Prostate gland (tissue), 2 donors: ENCODE measurements around the gene ALDH7A1. TPM values are rescaled to one million over a fixed set of nuclear protein-coding genes. Genes with fewer than 3 reads are reported as not detected.

ENCODE experiments used
- DNase-seq: peaks from one replicate; pipeline ENCODE4 v3.0.0-alpha.2; 2019; ENCODE audit warnings: low spot score
- H3K27ac ChIP-seq, 2 donors: fragments of 200-600 bp; sonication (generic); 2 replicates each; pipeline ENCODE4 v1.5.1; 2017 to 2019
- H3K27me3 ChIP-seq: fragments of 200-600 bp; sonication (generic); replicated peaks from 2 replicates; pipeline ENCODE4 v1.5.1; 2019; ENCODE audit not compliant: insufficient read depth
- H3K36me3 ChIP-seq, 2 donors: fragments of 200-600 bp; sonication (generic); 1 replicate in 1 of 2; 2 replicates in 1 of 2; pipeline versions ENCODE4 v1.5.1 to v1.8.1; 2017 to 2019
- H3K4me1 ChIP-seq: fragments of 200-600 bp; sonication (generic); replicated peaks from 2 replicates; pipeline ENCODE4 v1.5.1; 2019
- H3K4me3 ChIP-seq, 2 donors: fragments of 200-600 bp; sonication (generic); 2 replicates each; pipeline ENCODE4 v1.5.1; 2017 to 2019
- H3K9me3 ChIP-seq: fragments of 200-600 bp; sonication (generic); 2 replicates; pipeline ENCODE4 v1.5.1; 2017
- POLR2A ChIP-seq: fragments of 450-650 bp; IDR thresholded peaks from one replicate; pipeline ENCODE4 v1.6.1; 2016; ENCODE audit warnings: antibody characterized with exemption, mild to moderate bottlenecking
- POLR2AphosphoS5 ChIP-seq: sonication (generic); formaldehyde crosslinking; IDR thresholded peaks from one replicate; pipeline ENCODE4 v1.6.1; 2017; ENCODE audit warnings: antibody characterized with exemption
- WGBS: methylation state at CpG from one replicate; pipeline ENCODE4 v1.1.5; 2018; 5-methylcytosine and 5-hydroxymethylcytosine counted together
- intact Hi-C: fragments of 100-400 bp; cut with DNase I; formaldehyde crosslinking; loops from one replicate; pipeline ENCODE4 v1.14.2; 2022
- total RNA-seq, 2 donors: library from RNA; depleted of rRNA; stranded (reverse); fragments of >200 nt; gene quantifications; one replicate each; pipeline ENCODE4 v1.1.0, GENCODE V29; 2016
- TF ChIP-seq, protein P1 (sequence below), 4 experiments: fragments of 200-600 bp in 2 of 4; fragments of 450-650 bp in 2 of 4; sonication (generic) in 2 of 4; IDR thresholded peaks; 1 replicate in 3 of 4; 2 replicates in 1 of 4; pipeline ENCODE4 v1.5.1; 2016 to 2019; ENCODE audit warnings: antibody characterized with exemption in 4 of 4, mild to moderate bottlenecking in 2 of 4, moderate library complexity in 2 of 4

ALDH7A1 gene
- total RNA-seq, 2 donors from 2014 or later, result 59.8 to 62.7 TPM

DNA sequence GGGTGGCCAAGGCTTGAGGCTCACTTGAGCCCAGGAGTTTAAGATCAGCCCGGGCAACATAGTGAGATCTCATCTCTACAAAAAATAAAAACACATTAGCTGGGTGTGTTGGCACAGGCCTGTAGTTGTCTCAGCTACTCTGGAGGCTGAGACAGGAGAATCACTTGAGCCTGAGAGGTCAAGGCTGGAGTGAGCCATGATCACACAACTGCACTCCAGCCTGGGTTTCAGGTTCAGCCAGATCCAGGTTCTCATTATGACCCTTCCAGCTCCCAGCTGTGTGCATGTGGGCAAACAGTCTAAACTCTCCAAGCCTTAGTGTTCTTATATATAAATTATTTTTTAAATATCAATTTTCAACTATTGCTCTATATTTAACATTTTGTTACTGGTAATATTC is 67.9 kb downstream of the ALDH7A1 start:
- intact Hi-C loops, result no loop called here
- no peak for DNase-seq
- Histone ChIP-seq H3K36me3 (no peaks in the 10 kb centered on the region), H3K9me3 (no peaks in the 10 kb centered on the region), H3K4me1 (no peaks in the 10 kb centered on the region), H3K27me3 (no peaks in the 10 kb centered on the region), H3K4me3 (no peak overlapping the region), H3K27ac (no peak overlapping the region)
- 75% methylated on average over 1 of the region's 1 CpG for WGBS
- no peak for TF ChIP-seq POLR2AphosphoS5
- TF ChIP-seq POLR2A, result no peak
- TF ChIP-seq, protein P1, sequence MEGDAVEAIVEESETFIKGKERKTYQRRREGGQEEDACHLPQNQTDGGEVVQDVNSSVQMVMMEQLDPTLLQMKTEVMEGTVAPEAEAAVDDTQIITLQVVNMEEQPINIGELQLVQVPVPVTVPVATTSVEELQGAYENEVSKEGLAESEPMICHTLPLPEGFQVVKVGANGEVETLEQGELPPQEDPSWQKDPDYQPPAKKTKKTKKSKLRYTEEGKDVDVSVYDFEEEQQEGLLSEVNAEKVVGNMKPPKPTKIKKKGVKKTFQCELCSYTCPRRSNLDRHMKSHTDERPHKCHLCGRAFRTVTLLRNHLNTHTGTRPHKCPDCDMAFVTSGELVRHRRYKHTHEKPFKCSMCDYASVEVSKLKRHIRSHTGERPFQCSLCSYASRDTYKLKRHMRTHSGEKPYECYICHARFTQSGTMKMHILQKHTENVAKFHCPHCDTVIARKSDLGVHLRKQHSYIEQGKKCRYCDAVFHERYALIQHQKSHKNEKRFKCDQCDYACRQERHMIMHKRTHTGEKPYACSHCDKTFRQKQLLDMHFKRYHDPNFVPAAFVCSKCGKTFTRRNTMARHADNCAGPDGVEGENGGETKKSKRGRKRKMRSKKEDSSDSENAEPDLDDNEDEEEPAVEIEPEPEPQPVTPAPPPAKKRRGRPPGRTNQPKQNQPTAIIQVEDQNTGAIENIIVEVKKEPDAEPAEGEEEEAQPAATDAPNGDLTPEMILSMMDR (IDR thresholded peaks at IDR 0.05), result no peak

DNA sequence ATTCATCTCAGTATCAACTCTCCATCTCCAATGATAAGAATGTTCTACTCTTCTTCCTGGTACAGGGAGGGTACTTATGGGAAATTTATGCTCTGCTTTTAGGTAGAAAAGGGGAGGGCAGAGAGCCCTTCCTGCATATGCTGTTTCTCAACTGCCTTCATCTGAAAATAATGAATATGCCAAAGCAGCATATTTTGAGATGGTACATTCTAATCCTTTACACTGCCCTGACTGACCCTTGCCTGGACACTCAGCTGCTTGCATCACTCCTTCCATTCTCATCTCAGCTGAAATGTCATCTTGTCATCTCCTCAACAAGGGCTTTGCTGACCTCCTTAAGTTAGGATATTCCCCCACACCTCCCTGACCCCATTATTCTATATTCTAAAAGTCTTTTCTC is 68.5 kb downstream of the ALDH7A1 start:
- Histone ChIP-seq H3K4me1 (no peaks in the 10 kb centered on the region), H3K9me3 (no peaks in the 10 kb centered on the region), H3K27ac (no peak overlapping the region), H3K27me3 (no peaks in the 10 kb centered on the region), H3K36me3 (no peaks in the 10 kb centered on the region), H3K4me3 (no peak overlapping the region)
- intact Hi-C loops, result no loop called here
- TF ChIP-seq POLR2AphosphoS5 (no peak), POLR2A (no peak)
- TF ChIP-seq, protein P1 (IDR thresholded peaks at IDR 0.05), result no peak
- no peak for DNase-seq

DNA sequence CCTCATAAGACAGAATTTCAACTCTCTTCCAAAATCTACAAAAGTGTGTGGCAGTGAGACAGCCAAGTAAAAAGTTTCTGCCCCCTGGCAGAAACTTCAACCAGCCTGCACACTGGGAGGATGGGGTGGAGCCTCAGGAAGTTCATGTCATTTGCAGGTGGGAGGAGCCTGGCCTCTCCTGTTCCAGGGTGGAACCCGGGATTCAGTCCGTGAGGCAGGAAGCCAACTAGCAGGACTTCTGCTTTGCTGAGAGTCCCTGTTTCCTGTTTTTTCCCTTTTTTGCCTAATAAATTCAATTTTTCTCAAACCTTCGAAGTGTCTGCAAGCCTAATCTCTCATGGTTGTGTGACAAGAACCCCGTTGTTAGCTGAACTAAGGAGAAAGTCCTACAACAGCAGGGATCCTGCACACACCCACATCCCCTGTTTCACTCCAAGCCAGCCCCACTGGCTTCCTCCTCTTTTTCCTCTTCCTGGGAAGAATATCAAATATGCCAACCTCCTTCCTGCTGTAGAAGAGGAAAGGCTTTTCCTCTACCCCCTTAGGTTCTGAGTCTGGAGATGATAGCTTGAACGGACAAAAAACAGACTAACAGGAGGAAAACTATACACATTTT is 69.3 kb downstream of the ALDH7A1 start:
- intact Hi-C loops, result no loop called here
- TF ChIP-seq, protein P1 (IDR thresholded peaks at IDR 0.05), result no peak
- TF ChIP-seq POLR2AphosphoS5, result no peak
- no peak for TF ChIP-seq POLR2A
- Histone ChIP-seq H3K27ac (no peak overlapping the region), H3K4me1 (peaks cover 1% of the 10 kb centered on the region), H3K36me3 (no peaks in the 10 kb centered on the region), H3K4me3 (no peak overlapping the region), H3K9me3 (no peaks in the 10 kb centered on the region), H3K27me3 (no peaks in the 10 kb centered on the region)
- WGBS, result 50% methylated on average over 5 of the region's 5 CpGs
- no peak for DNase-seq

DNA sequence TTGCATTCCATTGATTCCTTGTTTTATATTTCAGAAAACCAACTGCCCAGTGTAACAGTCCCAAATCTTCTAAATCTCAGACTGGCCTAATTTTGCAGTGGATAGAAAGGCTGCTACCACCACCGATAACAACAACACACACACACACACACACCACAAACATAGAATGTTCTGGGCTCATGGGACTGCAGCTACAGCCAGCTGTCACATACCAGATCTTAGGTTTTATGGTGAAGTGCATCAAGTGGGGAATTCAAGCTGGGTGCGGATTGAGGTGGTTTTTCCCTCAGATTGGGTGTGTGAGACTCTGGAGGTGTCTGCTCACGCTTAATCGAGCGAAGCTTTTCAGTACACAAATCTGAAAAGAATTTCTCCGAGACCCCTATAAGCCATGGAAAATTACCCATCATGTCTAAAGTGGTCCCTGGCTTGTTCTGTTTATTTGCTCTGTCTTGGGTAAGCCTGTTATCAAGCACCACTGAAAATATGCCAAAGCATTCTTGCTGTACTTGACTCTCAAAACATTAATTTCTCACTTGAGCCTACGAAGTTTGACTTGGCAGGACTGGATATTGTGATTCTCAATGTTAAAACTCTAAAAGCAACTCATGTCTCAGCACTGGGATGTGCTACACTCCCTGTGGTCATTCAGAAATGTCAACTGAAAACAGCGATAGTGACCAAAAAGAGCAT is 71.1 kb downstream of the ALDH7A1 start:
- intact Hi-C loops, result no loop called here
- H3K4me1 ChIP-seq, result peaks cover 5% of the 10 kb centered on the region
- DNase-seq, result no peak
- no peak overlapping the region for H3K4me3 ChIP-seq
- TF ChIP-seq, protein P1 (IDR thresholded peaks at IDR 0.05), result no peak
- no peak for TF ChIP-seq POLR2AphosphoS5
- TF ChIP-seq POLR2A, result no peak
- peak overlapping the region in 1 of 2 donors; percentile 15 for H3K27ac ChIP-seq
- no peaks in the 10 kb centered on the region for H3K9me3 ChIP-seq
- 55% methylated on average over 8 of the region's 8 CpGs for WGBS
- H3K36me3 ChIP-seq, result no peaks in the 10 kb centered on the region
- H3K27me3 ChIP-seq, result no peaks in the 10 kb centered on the region

DNA sequence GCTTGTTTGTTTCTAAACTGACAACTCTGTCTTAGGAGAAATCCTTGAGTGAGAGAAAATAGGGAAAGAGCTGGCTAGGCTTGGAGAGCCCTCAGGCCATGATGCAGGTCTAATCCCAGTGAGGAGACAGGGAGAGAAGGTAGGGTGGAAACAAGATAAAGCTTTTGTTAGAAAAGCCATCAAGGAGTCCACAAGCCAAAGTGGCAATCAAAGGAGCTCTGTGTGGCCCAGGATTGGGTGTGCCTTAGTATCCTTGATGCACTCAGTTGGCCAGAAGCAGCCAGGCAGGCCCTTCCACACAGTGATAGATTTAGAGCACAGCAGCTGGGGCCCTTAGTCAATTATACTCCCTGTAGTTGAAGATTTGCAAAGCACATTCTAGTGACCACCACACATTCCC is 73.9 kb downstream of the ALDH7A1 start:
- Histone ChIP-seq H3K27ac (peak overlapping the region in 1 of 2 donors; percentile 78), H3K36me3 (no peaks in the 10 kb centered on the region), H3K27me3 (no peaks in the 10 kb centered on the region), H3K4me3 (no peak overlapping the region), H3K4me1 (peaks cover 5% of the 10 kb centered on the region), H3K9me3 (no peaks in the 10 kb centered on the region)
- intact Hi-C loops, result no loop called here
- DNase-seq, result no peak
- TF ChIP-seq, protein P1 (IDR thresholded peaks at IDR 0.05), result no peak
- no peak for TF ChIP-seq POLR2A
- no peak for TF ChIP-seq POLR2AphosphoS5
